ENCODE measurements around the gene TRANK1.

- TF ChIP-seq CTCF (IDR thresholded peaks at IDR 0.05) (no peak), EP300 (IDR thresholded peaks at IDR 0.05) (no peak), POLR2A (IDR thresholded peaks at IDR 0.05) (no peak)
Observed at GRCh38 chr3:36815375-36815774, 129.5 kb downstream of the TRANK1 start.
